ENCODE measurements around the gene ASGR2. TPM values are rescaled to one million over a fixed set of nuclear protein-coding genes. Genes with fewer than 3 reads are reported as not detected.
"Not testable (repeated sequence)": the region's sequence is repeated elsewhere in the genome, so short reads cannot be mapped to it uniquely, and the experiment has no call there.

The ASGR2 gene
- total and polyA plus RNA-seq, 2 of the 13 experiments (the other 11 are each of a cell fraction or from before 2014, with no cell fraction given): 320 to 754 TPM

DNA sequence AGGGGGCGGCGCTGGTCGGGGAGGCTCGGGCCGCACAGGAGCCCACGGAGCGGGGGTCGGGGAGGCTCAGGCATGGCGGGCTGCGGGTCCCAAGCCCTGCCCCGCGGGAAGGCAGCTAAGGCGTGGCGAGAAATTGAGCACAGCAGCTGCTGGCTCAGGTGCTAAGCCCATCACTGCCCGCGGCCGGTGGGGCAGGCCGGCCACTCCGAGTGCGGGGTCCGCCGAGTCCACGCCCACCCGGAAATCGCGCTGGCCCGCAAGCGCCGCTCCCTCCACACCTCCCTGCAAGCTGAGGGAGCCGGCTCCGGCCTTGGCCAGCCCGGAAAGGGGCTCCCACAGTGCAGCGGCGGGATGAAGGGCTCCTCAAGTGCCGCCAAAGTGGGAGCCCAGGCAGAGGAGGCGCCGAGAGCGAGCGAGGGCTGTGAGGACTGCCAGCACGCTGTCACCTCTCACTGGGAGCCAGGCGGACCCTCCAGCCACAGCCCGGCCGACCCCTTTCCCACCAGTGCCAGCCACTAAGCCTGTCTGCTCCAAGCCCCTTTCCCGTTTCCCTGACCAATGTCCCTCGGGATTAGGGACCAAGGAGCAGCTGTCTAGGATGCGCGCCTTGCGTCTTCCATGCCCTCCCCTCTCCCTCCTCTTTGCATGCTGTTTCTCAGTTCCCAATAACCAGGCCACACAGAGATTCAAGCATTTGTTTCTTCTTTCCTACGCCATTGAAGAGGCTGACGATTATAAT is 13.8 kb downstream of the ASGR2 start:
- WGBS (ENCODE audit: low lambda C conversion rate): over 99% methylated on average over 25 of the region's 50 CpGs
- POLR2A ChIA-PET: interaction anchor here (0.9 to 3.8 kb wide), 6 partner anchors 10 to 35 kb away, joined by 3 to 59 read pairs (median 6); partner anchors contain the start of gene ASGR2
- H4K20me1 ChIP-seq (ENCODE audit: insufficient read depth, low read length); H3K27ac ChIP-seq (ENCODE audit: extremely low read length, insufficient read depth, low read length); H3K27me3 ChIP-seq (ENCODE audit: control insufficient read depth in 1 of 2, insufficient read depth in 2 of 2, low read length in 2 of 2); H3K79me2 ChIP-seq (ENCODE audit: insufficient read depth, low read length); CTCF ChIA-PET (ENCODE audit: low intra/inter-chr PET ratio, low total read pairs); H3K9ac ChIP-seq (ENCODE audit: insufficient read depth, low read depth, low read length); H3K4me1 ChIP-seq (ENCODE audit: insufficient read depth, low read length); H3K4me3 ChIP-seq (replicated peaks in 1 of 3; ENCODE audit: insufficient read depth in 1 of 3, low read depth in 2 of 3, low read length in 3 of 3); intact Hi-C loops (cut with micrococcal nuclease; ENCODE audit: unreplicated experiment); H2AFZ ChIP-seq (ENCODE audit: low read length); H3K4me2 ChIP-seq (ENCODE audit: low read depth, low read length); FAIRE-seq; H3K9me3 ChIP-seq (ENCODE audit: low read length); in situ Hi-C loops (cut with HindIII; ENCODE audit: extremely low pct_ligation_motif_present, low pct_unique_long_range_greater_than_20kb); DNase-seq (ENCODE audit: low spot score); BruUV-seq (replicated peaks): not testable (repeated sequence)
- peaks cover 18 to 43% of the 10 kb centered on the region in 2 experiments for H3K36me3 ChIP-seq (replicated peaks in 1 of 2; ENCODE audit: control insufficient read depth in 1 of 2, insufficient read depth in 2 of 2, low read length in 2 of 2)
- peak; percentile 24 for ATAC-seq
- 0 out of 2 replicates have a peak, but pooled peaks have one; percentile 19 for TF ChIP-seq ZNF687 (CRISPR knock-in tag; IDR thresholded peaks at IDR 0.05)
- peak; percentile 92 for TF ChIP-seq ZBTB38 (CRISPR knock-in tag; IDR thresholded peaks at IDR 0.05)
- peak; percentile 16 for TF ChIP-seq ZBTB33 (CRISPR knock-in tag; IDR thresholded peaks at IDR 0.05)
- peak; percentile 51 for TF ChIP-seq RBM22 (optimal IDR thresholded peaks at IDR 0.05; ENCODE audit: low read length)
- TF ChIP-seq RBFOX2 (IDR thresholded peaks at IDR 0.05; ENCODE audit: low read depth, low read length): peak; percentile 90
- peak; percentile 92 for TF ChIP-seq AGO2 (optimal IDR thresholded peaks at IDR 0.05; ENCODE audit: low read depth, low read length)
